H1 (cell line): ENCODE results near the gene GALNT9. TPM values are rescaled to one million over a fixed set of nuclear protein-coding genes. Genes with fewer than 3 reads are reported as not detected.
A peak's percentile ranks its signal among the peaks of the same experiment; 100 is the strongest.

Source experiments
- CTCF ChIA-PET: fragments of 300-600 bp; sonication (Branson Sonifier 250); formaldehyde crosslinking; loops from one replicate; lab custom pipeline; 2021; ENCODE audit not compliant: partially characterized antibody; lab: Charles Lee
- POLR2A ChIA-PET: fragments of 300-600 bp; sonication (Branson Sonifier 250); formaldehyde crosslinking; loops from one replicate; lab custom pipeline; 2021; ENCODE audit warnings: inconsistent platforms; ENCODE audit not compliant: partially characterized antibody; lab: Charles Lee
- DNase-seq, 2 experiments: peaks; one replicate each; pipeline versions ENCODE4 v3.0.0 to v3.0.0-alpha.2; 2010 to 2022; ENCODE audit warnings: low spot score in 2 of 2, low read depth in 1 of 2, mixed read lengths in 1 of 2
- FAIRE-seq: peaks from 2 replicates; lab custom pipeline; 2011; peaks lifted over from hg19 to GRCh38; lab: Jason Lieb, UNC
- H2AFZ ChIP-seq: 2 replicates; pipeline ENCODE4 v1.8.1; 2012; ENCODE audit warnings: low read length, inconsistent platforms
- H2AK5ac ChIP-seq: 2 replicates; pipeline ENCODE4 v1.6.1; 2013; ENCODE audit warnings: low read depth, low read length
- H2BK120ac ChIP-seq: replicated peaks from 2 replicates; pipeline ENCODE3; 2013; ENCODE audit warnings: low read depth, low read length, inconsistent platforms
- H2BK12ac ChIP-seq: 2 replicates; pipeline ENCODE4 v1.6.1; 2013; ENCODE audit warnings: low read depth, low read length
- H2BK15ac ChIP-seq: 2 replicates; pipeline ENCODE4 v1.6.1; 2013; ENCODE audit warnings: low read length
- H2BK20ac ChIP-seq: 2 replicates; pipeline ENCODE4 v1.6.1; 2013; ENCODE audit warnings: low read length
- H2BK5ac ChIP-seq: 2 replicates; pipeline ENCODE4 v1.6.1; 2013; ENCODE audit warnings: low read depth, low read length
- H3K14ac ChIP-seq: 2 replicates; pipeline ENCODE4 v1.6.1; 2013; ENCODE audit warnings: inconsistent platforms; ENCODE audit not compliant: insufficient read length
- H3K18ac ChIP-seq: 2 replicates; pipeline ENCODE4 v1.6.1; 2013; ENCODE audit warnings: low read length; ENCODE audit errors: extremely low read depth
- H3K23ac ChIP-seq: 2 replicates; pipeline ENCODE4 v1.6.1; 2013; ENCODE audit warnings: inconsistent platforms; ENCODE audit not compliant: insufficient read length
- H3K23me2 ChIP-seq: 2 replicates; pipeline ENCODE4 v1.6.1; 2013; ENCODE audit warnings: low read depth, low read length
- H3K27ac ChIP-seq: 2 replicates; pipeline ENCODE4 v1.6.1; 2011; ENCODE audit warnings: low read depth, low read length, inconsistent platforms
- H3K27me3 ChIP-seq, 4 experiments: replicated peaks in 1 of 4; 1 replicate in 1 of 4; 2 replicates in 3 of 4; pipeline versions ENCODE4 v1.6.1 to v1.8.1; 2011 to 2013; ENCODE audit warnings: low read length in 3 of 4, mild to moderate bottlenecking in 3 of 4, inconsistent platforms in 2 of 4, mixed read lengths in 2 of 4, moderate library complexity in 1 of 4; ENCODE audit not compliant: control insufficient read depth in 3 of 4, insufficient read depth in 3 of 4; ENCODE audit errors: extremely low read depth in 1 of 4
- H3K36me3 ChIP-seq, 4 experiments: 2 replicates each; pipeline versions ENCODE4 v1.6.1 to v1.8.1; 2011 to 2013; ENCODE audit warnings: mild to moderate bottlenecking in 4 of 4, low read length in 3 of 4, moderate library complexity in 2 of 4, control low read depth in 1 of 4, inconsistent platforms in 1 of 4; ENCODE audit not compliant: insufficient read depth in 4 of 4, control insufficient read depth in 2 of 4
- H3K4ac ChIP-seq: replicated peaks from 2 replicates; pipeline ENCODE3; 2013; ENCODE audit warnings: low read length, low read depth, mixed read lengths, inconsistent platforms; ENCODE audit not compliant: insufficient read length
- H3K4me1 ChIP-seq, 4 experiments: replicated peaks in 1 of 4; 1 replicate in 1 of 4; 2 replicates in 3 of 4; pipeline versions ENCODE4 v1.6.1 to v1.8.1; 2011 to 2013; ENCODE audit warnings: low read length in 3 of 4, inconsistent platforms in 2 of 4, mixed read lengths in 1 of 4; ENCODE audit not compliant: insufficient read depth in 4 of 4, control insufficient read depth in 3 of 4
- H3K4me2 ChIP-seq, 2 experiments: 2 replicates each; pipeline versions ENCODE4 v1.6.1 to v1.8.1; 2011 to 2013; ENCODE audit warnings: low read depth in 2 of 2, low read length in 2 of 2, control low read depth in 1 of 2, inconsistent platforms in 1 of 2, mild to moderate bottlenecking in 1 of 2; ENCODE audit not compliant: insufficient read depth in 1 of 2
- H3K4me3 ChIP-seq, 4 experiments: fragments of 200-600, 300-600 bp in 1 of 4; sonication (generic), shearing (Covaris generic), sonication (Bioruptor Twin) in 1 of 4; 2 replicates each; pipeline versions ENCODE4 v1.5.1 to v1.8.1; 2011 to 2016; ENCODE audit warnings: low read length in 4 of 4, low read depth in 3 of 4, control low read depth in 2 of 4, inconsistent platforms in 2 of 4, mild to moderate bottlenecking in 2 of 4, mixed read lengths in 1 of 4, moderate library complexity in 1 of 4; ENCODE audit not compliant: insufficient read depth in 2 of 4; ENCODE audit errors: extremely low read depth in 1 of 4
- H3K56ac ChIP-seq: replicated peaks from 2 replicates; pipeline ENCODE3; 2013; ENCODE audit warnings: low read depth, mild to moderate bottlenecking, mixed read lengths, low read length, inconsistent platforms; ENCODE audit not compliant: insufficient read length
- H3K79me1 ChIP-seq: 2 replicates; pipeline ENCODE4 v1.6.1; 2013; ENCODE audit warnings: low read depth, low read length, control low read depth
- H3K79me2 ChIP-seq, 2 experiments: 2 replicates each; pipeline versions ENCODE4 v1.6.1 to v1.8.1; 2012 to 2013; ENCODE audit warnings: low read length in 2 of 2, mild to moderate bottlenecking in 2 of 2, inconsistent platforms in 1 of 2; ENCODE audit not compliant: insufficient read depth in 2 of 2, control insufficient read depth in 1 of 2
- H3K9ac ChIP-seq, 4 experiments: replicated peaks in 1 of 4; 1 replicate in 1 of 4; 2 replicates in 3 of 4; pipeline versions ENCODE4 v1.6.1 to v1.8.1; 2011 to 2013; ENCODE audit warnings: low read depth in 3 of 4, low read length in 3 of 4, control low read depth in 2 of 4, mild to moderate bottlenecking in 2 of 4, moderate library complexity in 2 of 4, inconsistent platforms in 1 of 4; ENCODE audit errors: extremely low read depth in 1 of 4
- H3K9me3 ChIP-seq, 2 experiments: 2 replicates each; pipeline versions ENCODE4 v1.6.1 to v1.8.1; 2012 to 2013; ENCODE audit warnings: mild to moderate bottlenecking in 2 of 2, moderate library complexity in 2 of 2, control low read depth in 1 of 2, inconsistent platforms in 1 of 2, low read depth in 1 of 2, low read length in 1 of 2, mixed read lengths in 1 of 2; ENCODE audit not compliant: insufficient read depth in 2 of 2
- H4K20me1 ChIP-seq, 2 experiments: replicated peaks in 1 of 2; 2 replicates each; pipeline versions ENCODE3 to v1.8.1; 2011 to 2013; ENCODE audit warnings: inconsistent platforms in 2 of 2, low read length in 2 of 2, mild to moderate bottlenecking in 1 of 2; ENCODE audit not compliant: insufficient read depth in 2 of 2, control insufficient read depth in 1 of 2
- H4K5ac ChIP-seq: 2 replicates; pipeline ENCODE4 v1.6.1; 2013; ENCODE audit warnings: low read length, low read depth, mixed read lengths, inconsistent platforms; ENCODE audit not compliant: insufficient read length
- H4K8ac ChIP-seq: 2 replicates; pipeline ENCODE4 v1.8.0; 2013; ENCODE audit warnings: mild to moderate bottlenecking, moderate library complexity, low read length, inconsistent platforms; ENCODE audit not compliant: insufficient read depth; ENCODE audit errors: extremely low read depth
- H4K91ac ChIP-seq: replicated peaks from 2 replicates; pipeline ENCODE3; 2013; ENCODE audit warnings: low read length, mixed read lengths, inconsistent platforms; ENCODE audit not compliant: insufficient read length
- BACH1 ChIP-seq: IDR thresholded peaks from 2 replicates; pipeline ENCODE4 v1.6.1; 2012; ENCODE audit warnings: low read length, improper control_type of control experiment
- CEBPB ChIP-seq: IDR thresholded peaks from 2 replicates; pipeline ENCODE4 v1.6.1; 2012; ENCODE audit warnings: low read depth, low read length
- RAD21 ChIP-seq, 2 experiments: IDR thresholded peaks in 1 of 2; conservative IDR thresholded peaks in 1 of 2; 2 replicates each; pipeline ENCODE4 v1.6.1; 2011; ENCODE audit warnings: low read depth in 2 of 2, low read length in 2 of 2, improper control_type of control experiment in 1 of 2, inconsistent platforms in 1 of 2, mild to moderate bottlenecking in 1 of 2, moderate library complexity in 1 of 2
- SUZ12 ChIP-seq: fragments of 200-600 bp; sonication (generic); IDR thresholded peaks from 2 replicates; pipeline ENCODE4 v1.6.1; 2012; ENCODE audit warnings: mild to moderate bottlenecking, inconsistent platforms, low read length, moderate library complexity, mixed read lengths
- TBP ChIP-seq: IDR thresholded peaks from 2 replicates; pipeline ENCODE4 v1.6.1; 2011; ENCODE audit warnings: low read depth, low read length, improper control_type of control experiment
- WGBS, 2 experiments: shearing (Covaris generic) in 1 of 2; methylation state at CpG; one replicate each; pipeline versions ENCODE4 v1.1.6 to v1.1.7; 2013 to 2015; ENCODE audit warnings: low lambda C conversion rate in 2 of 2, mixed read lengths in 2 of 2, inconsistent platforms in 1 of 2, low coverage in 1 of 2, missing lambda C conversion rate in 1 of 2; ENCODE audit not compliant: insufficient replicate concordance in 2 of 2, insufficient coverage in 1 of 2, insufficient read length in 1 of 2; ENCODE audit errors: extremely low coverage in 1 of 2, missing lambda C conversion rate in 1 of 2; 5-methylcytosine and 5-hydroxymethylcytosine counted together
- polyA plus RNA-seq, 7 experiments: library from polyadenylated mRNA; depleted of rRNA in 3 of 7; stranded (reverse) in 5 of 7; unstranded in 2 of 7; fragments of >200 nt in 5 of 7; fragments of 200-250 nt in 2 of 7; gene quantifications; 1 replicate in 5 of 7; 2 replicates in 1 of 7; 4 replicates in 1 of 7; pipeline versions ENCODE4 v1.2.1 to v1.2.3, GENCODE V29; 2011 to 2013; ENCODE audit warnings: missing spikeins in 2 of 7, mixed read lengths in 2 of 7
- total RNA-seq: library from RNA; stranded (reverse); fragmentation: NEBNext Ultra II Directional; extraction: Animal tissue kit (Norgen Biotek cat#: 25700); gene quantifications from 2 replicates; pipeline ENCODE4 v1.2.1, GENCODE V29; 2021
- TF ChIP-seq, protein P1 (sequence below), 3 experiments: IDR thresholded peaks; 1 replicate in 2 of 3; 2 replicates in 1 of 3; pipeline versions ENCODE4 v1.5.1 to v1.6.1; 2011; ENCODE audit warnings: low read length in 3 of 3, mild to moderate bottlenecking in 3 of 3, inconsistent platforms in 2 of 3, low read depth in 1 of 3, moderate library complexity in 1 of 3; ENCODE audit not compliant: insufficient read depth in 1 of 3; ENCODE audit errors: control extremely low read depth in 1 of 3

The GALNT9 gene
- total and polyA plus RNA-seq, 2 of the 8 experiments (the other 6 are each of a cell fraction or from before 2014, with no cell fraction given): 2.0 to 3.6 TPM

DNA sequence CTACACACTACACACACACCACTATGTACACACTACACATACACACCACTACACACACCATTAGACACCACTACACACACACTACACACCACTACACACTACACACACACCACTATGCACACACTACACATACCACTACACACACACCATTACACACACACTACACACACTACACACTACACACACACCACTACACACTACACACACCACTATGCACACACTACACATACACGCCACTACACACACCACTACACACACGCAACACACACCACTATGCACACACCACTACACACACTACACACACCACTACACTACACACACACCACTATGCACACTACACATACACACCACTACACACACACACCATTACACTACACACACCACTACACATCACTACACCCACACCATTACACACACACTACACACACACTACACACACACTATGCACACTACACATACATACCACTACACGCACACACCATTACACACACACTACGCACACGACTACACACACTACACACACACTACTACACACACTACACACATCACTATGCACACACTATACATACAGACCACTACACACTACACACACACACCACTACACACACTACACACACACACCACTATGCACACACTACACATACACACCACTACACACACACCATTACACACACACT is 171.5 kb downstream of the GALNT9 start:
- H3K23ac ChIP-seq: no peak overlapping the region
- H4K20me1 ChIP-seq: peaks cover 0 to 31% of the 10 kb centered on the region in 2 experiments
- peaks cover 8 to 25% (median 20%) of the 10 kb centered on the region in 4 experiments; a peak in 5 of 8 replicates for H3K36me3 ChIP-seq
- H3K56ac ChIP-seq: peak overlapping the region; percentile 100
- no peak overlapping the region; the same call in 1 of the 2 replicates for H4K8ac ChIP-seq
- H3K14ac ChIP-seq: no peak overlapping the region
- FAIRE-seq (no peak), DNase-seq (no peak)
- CTCF ChIA-PET: no interaction called here
- WGBS, 2 experiments: 91 to 100% methylated on average over 5 of the region's 5 CpGs
- TF ChIP-seq CEBPB (no peak), RAD21 (IDR thresholded peaks at IDR 0.05 in 1 of 2, conservative IDR thresholded peaks at IDR 0.05 in 1 of 2; ENCODE audit: low read depth in 2 of 2, low read length in 2 of 2) (no peak), TBP (no peak), BACH1 (no peak), SUZ12 (no peak)
- TF ChIP-seq, protein P1, sequence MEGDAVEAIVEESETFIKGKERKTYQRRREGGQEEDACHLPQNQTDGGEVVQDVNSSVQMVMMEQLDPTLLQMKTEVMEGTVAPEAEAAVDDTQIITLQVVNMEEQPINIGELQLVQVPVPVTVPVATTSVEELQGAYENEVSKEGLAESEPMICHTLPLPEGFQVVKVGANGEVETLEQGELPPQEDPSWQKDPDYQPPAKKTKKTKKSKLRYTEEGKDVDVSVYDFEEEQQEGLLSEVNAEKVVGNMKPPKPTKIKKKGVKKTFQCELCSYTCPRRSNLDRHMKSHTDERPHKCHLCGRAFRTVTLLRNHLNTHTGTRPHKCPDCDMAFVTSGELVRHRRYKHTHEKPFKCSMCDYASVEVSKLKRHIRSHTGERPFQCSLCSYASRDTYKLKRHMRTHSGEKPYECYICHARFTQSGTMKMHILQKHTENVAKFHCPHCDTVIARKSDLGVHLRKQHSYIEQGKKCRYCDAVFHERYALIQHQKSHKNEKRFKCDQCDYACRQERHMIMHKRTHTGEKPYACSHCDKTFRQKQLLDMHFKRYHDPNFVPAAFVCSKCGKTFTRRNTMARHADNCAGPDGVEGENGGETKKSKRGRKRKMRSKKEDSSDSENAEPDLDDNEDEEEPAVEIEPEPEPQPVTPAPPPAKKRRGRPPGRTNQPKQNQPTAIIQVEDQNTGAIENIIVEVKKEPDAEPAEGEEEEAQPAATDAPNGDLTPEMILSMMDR (IDR thresholded peaks at IDR 0.05; ENCODE audit: control extremely low read depth in 1 of 3, insufficient read depth in 1 of 3, low read depth in 1 of 3, low read length in 3 of 3): no peak
- no peak overlapping the region; a peak in 1 of 4 replicates for H3K4me2 ChIP-seq
- H4K5ac ChIP-seq: no peak overlapping the region
- H3K4me3 ChIP-seq: no peak overlapping the region
- no peak overlapping the region for H2AFZ ChIP-seq
- no peak overlapping the region for H3K18ac ChIP-seq
- peaks cover 31% of the 10 kb centered on the region for H3K23me2 ChIP-seq
- H4K91ac ChIP-seq: peak overlapping the region; percentile 74
- H3K9me3 ChIP-seq: peaks cover 0 to 20% of the 10 kb centered on the region in 2 experiments; a peak in 3 of 4 replicates
- H3K27ac ChIP-seq: no peak overlapping the region
- peaks cover 0 to 3% (median 1%) of the 10 kb centered on the region in 4 experiments; a peak in 4 of 7 replicates for H3K4me1 ChIP-seq
- no peak overlapping the region for H3K4ac ChIP-seq
- H2BK20ac ChIP-seq: no peak overlapping the region
- peak overlapping the region; percentile 6; the same call in 1 of the 2 replicates for H2AK5ac ChIP-seq
- peaks cover 0 to 4% (median 0%) of the 10 kb centered on the region in 4 experiments; a peak in 3 of 7 replicates for H3K27me3 ChIP-seq
- peaks cover 0 to 3% of the 10 kb centered on the region in 2 experiments; a peak in 1 of 4 replicates for H3K79me2 ChIP-seq
- POLR2A ChIA-PET: no interaction called here
- H2BK5ac ChIP-seq: no peak overlapping the region
- H2BK15ac ChIP-seq: no peak overlapping the region
- H3K9ac ChIP-seq: peak overlapping the region in 2 of 4 experiments; percentile 19 to 22; a peak in 2 of 7 replicates
- H3K79me1 ChIP-seq: peaks cover 10% of the 10 kb centered on the region; the same call in 1 of the 2 replicates
- H2BK120ac ChIP-seq: no peak overlapping the region
- no peak overlapping the region for H2BK12ac ChIP-seq
